Measurements from ENCODE around the gene COL8A2.

The COL8A2 gene

GRCh38 chr1:36148821-36149236 is 23.8 kb upstream of the COL8A2 start:
- Histone ChIP-seq H3K9ac (ENCODE audit: low read length) (peak overlapping the region; percentile 63), H3K4me1 (ENCODE audit: insufficient read depth, low read length, severe bottlenecking) (peaks cover 37% of the 10 kb centered on the region), H3K27me3 (ENCODE audit: insufficient read depth, low read length) (no peaks in the 10 kb centered on the region), H3K4me2 (ENCODE audit: low read length) (peak overlapping the region; percentile 83), H3K27ac (ENCODE audit: low read depth, low read length, poor library complexity, severe bottlenecking) (peak overlapping the region; percentile 8), H3K9me2 (ENCODE audit: low read depth, low read length) (no peaks in the 10 kb centered on the region), H3F3A (ENCODE audit: insufficient read depth, low read length) (no peaks in the 10 kb centered on the region), H4K20me1 (ENCODE audit: insufficient read depth, low read length) (no peaks in the 10 kb centered on the region), H3K36me3 (ENCODE audit: insufficient read depth, low read length) (peaks cover 16% of the 10 kb centered on the region), H3K4me3 (ENCODE audit: low read depth, low read length, poor library complexity, severe bottlenecking) (peak overlapping the region; percentile 75), H3K9me3 (ENCODE audit: low read length) (no peaks in the 10 kb centered on the region; the same call in 1 of the 2 replicates), H2AFZ (ENCODE audit: low read length) (no peak overlapping the region), H3K79me2 (ENCODE audit: insufficient read depth, low read length) (peaks cover 9% of the 10 kb centered on the region; the same call in 1 of the 2 replicates)
- TF ChIP-seq CTCF (IDR thresholded peaks at IDR 0.05; ENCODE audit: low read length) (no peak), EZH2 (IDR thresholded peaks at IDR 0.05; ENCODE audit: borderline replicate concordance, low read length) (no peak)

GRCh38 chr1:36144413-36144812 is 19.4 kb upstream of the COL8A2 start:
- no peaks in the 10 kb centered on the region for H3K27me3 ChIP-seq (ENCODE audit: insufficient read depth, low read length)
- no peaks in the 10 kb centered on the region for H3F3A ChIP-seq (ENCODE audit: insufficient read depth, low read length)

GRCh38 chr1:36143424-36143823 is 18.4 kb upstream of the COL8A2 start:
- Histone ChIP-seq H3K27me3 (ENCODE audit: insufficient read depth, low read length) (no peaks in the 10 kb centered on the region), H3K36me3 (ENCODE audit: insufficient read depth, low read length) (peaks cover 47% of the 10 kb centered on the region), H3K9me3 (ENCODE audit: low read length) (peaks cover 3% of the 10 kb centered on the region; the same call in 1 of the 2 replicates), H3K4me1 (ENCODE audit: insufficient read depth, low read length, severe bottlenecking) (peaks cover 5% of the 10 kb centered on the region), H3K79me2 (ENCODE audit: insufficient read depth, low read length) (peaks cover 11% of the 10 kb centered on the region), H3K4me3 (ENCODE audit: low read depth, low read length, poor library complexity, severe bottlenecking) (no peak overlapping the region), H2AFZ (ENCODE audit: low read length) (no peak overlapping the region), H3K27ac (ENCODE audit: low read depth, low read length, poor library complexity, severe bottlenecking) (no peak overlapping the region), H3F3A (ENCODE audit: insufficient read depth, low read length) (no peaks in the 10 kb centered on the region), H3K9ac (ENCODE audit: low read length) (no peak overlapping the region), H3K9me2 (ENCODE audit: low read depth, low read length) (no peaks in the 10 kb centered on the region), H4K20me1 (ENCODE audit: insufficient read depth, low read length) (no peaks in the 10 kb centered on the region), H3K4me2 (ENCODE audit: low read length) (no peak overlapping the region)
- TF ChIP-seq EZH2 (IDR thresholded peaks at IDR 0.05; ENCODE audit: borderline replicate concordance, low read length) = no peak
- TF ChIP-seq CTCF (IDR thresholded peaks at IDR 0.05; ENCODE audit: low read length) = no peak

More at GRCh38 chr1:36144413-36144812, 19.4 kb upstream of the COL8A2 start:
- TF ChIP-seq CTCF (IDR thresholded peaks at IDR 0.05; ENCODE audit: low read length) = no peak
- no peak for TF ChIP-seq EZH2 (IDR thresholded peaks at IDR 0.05; ENCODE audit: borderline replicate concordance, low read length)
- Histone ChIP-seq H4K20me1 (ENCODE audit: insufficient read depth, low read length) (no peaks in the 10 kb centered on the region), H3K36me3 (ENCODE audit: insufficient read depth, low read length) (peaks cover 43% of the 10 kb centered on the region), H3K27ac (ENCODE audit: low read depth, low read length, poor library complexity, severe bottlenecking) (no peak overlapping the region), H3K9ac (ENCODE audit: low read length) (no peak overlapping the region), H3K9me3 (ENCODE audit: low read length) (peaks cover 3% of the 10 kb centered on the region; the same call in 1 of the 2 replicates), H3K4me1 (ENCODE audit: insufficient read depth, low read length, severe bottlenecking) (peaks cover 9% of the 10 kb centered on the region), H2AFZ (ENCODE audit: low read length) (no peak overlapping the region), H3K79me2 (ENCODE audit: insufficient read depth, low read length) (peaks cover 16% of the 10 kb centered on the region), H3K9me2 (ENCODE audit: low read depth, low read length) (no peaks in the 10 kb centered on the region), H3K4me3 (ENCODE audit: low read depth, low read length, poor library complexity, severe bottlenecking) (no peak overlapping the region), H3K4me2 (ENCODE audit: low read length) (no peak overlapping the region)

Data from OCI-LY1 (cell line).